Spleen (tissue), 11 donors: Measurements from ENCODE around the gene TNRC6A. TPM values are rescaled to one million over a fixed set of nuclear protein-coding genes. Genes with fewer than 3 reads are reported as not detected.
"Not testable (repeated sequence)": the region's sequence is repeated elsewhere in the genome, so short reads cannot be mapped to it uniquely, and the experiment has no call there.

ENCODE experiments used
- DNase-seq: peaks from one replicate; pipeline ENCODE4 v3.0.0-alpha.2; 2020
- H3K27ac ChIP-seq, 8 donors: fragments of 200-600 bp; sonication (generic) in 7 of 8; 1 replicate in 4 of 8; 2 replicates in 4 of 8; pipeline versions ENCODE4 v1.5.0 to v1.8.0; 2016 to 2021; ENCODE audit warnings: inconsistent platforms in 4 of 8, mild to moderate bottlenecking in 4 of 8, moderate library complexity in 1 of 8
- H3K27me3 ChIP-seq, 7 donors: fragments of 200-600 bp; sonication (generic) in 6 of 7; replicated peaks in 1 of 7; 1 replicate in 4 of 7; 2 replicates in 3 of 7; pipeline versions ENCODE4 v1.5.0 to v1.8.0; 2016 to 2021; ENCODE audit warnings: inconsistent platforms in 3 of 7, mild to moderate bottlenecking in 1 of 7
- H3K36me3 ChIP-seq, 6 donors: fragments of 200-600 bp; sonication (generic) in 5 of 6; 1 replicate in 4 of 6; 2 replicates in 2 of 6; pipeline versions ENCODE4 v1.5.0 to v1.8.0; 2016 to 2021; ENCODE audit warnings: inconsistent platforms in 2 of 6
- H3K4me1 ChIP-seq, 6 donors: fragments of 200-600 bp; sonication (generic) in 5 of 6; 1 replicate in 3 of 6; 2 replicates in 3 of 6; pipeline versions ENCODE4 v1.5.0 to v1.8.0; 2016 to 2021; ENCODE audit warnings: inconsistent platforms in 3 of 6
- H3K4me3 ChIP-seq, 8 donors: fragments of 200-600 bp; sonication (generic) in 7 of 8; 1 replicate in 4 of 8; 2 replicates in 4 of 8; pipeline versions ENCODE4 v1.5.0 to v1.8.0; 2016 to 2021; ENCODE audit warnings: inconsistent platforms in 4 of 8, mild to moderate bottlenecking in 4 of 8, moderate library complexity in 2 of 8
- H3K9me3 ChIP-seq, 8 donors: fragments of 200-600 bp; sonication (generic) in 7 of 8; 1 replicate in 4 of 8; 2 replicates in 4 of 8; pipeline versions ENCODE4 v1.5.0 to v1.8.0; 2016 to 2021; ENCODE audit warnings: inconsistent platforms in 4 of 8
- POLR2A ChIP-seq, 3 donors: fragments of 450-650 bp; IDR thresholded peaks; one replicate each; pipeline ENCODE4 v1.5.1; 2017; ENCODE audit warnings: antibody characterized with exemption in 3 of 3, mild to moderate bottlenecking in 1 of 3
- POLR2AphosphoS5 ChIP-seq, 3 donors: sonication (generic); formaldehyde crosslinking; IDR thresholded peaks; one replicate each; pipeline ENCODE4 v1.5.1; 2017; ENCODE audit warnings: antibody characterized with exemption in 3 of 3
- WGBS, 5 donors: extraction: QIAGEN DNeasy Blood & Tissue Kit in 3 of 5; methylation state at CpG; one replicate each; pipeline versions ENCODE4 v1.1.5 to v1.1.7; 2013 to 2018; 5-methylcytosine and 5-hydroxymethylcytosine counted together
- intact Hi-C: fragments of 100-400 bp; cut with DNase I; formaldehyde crosslinking; loops from one replicate; pipeline ENCODE4 v1.15.0; 2023; ENCODE audit warnings: low total_unique reads
- polyA plus RNA-seq, 3 donors: library from polyadenylated mRNA; stranded (reverse); fragments of 200-250 nt; gene quantifications; one replicate each; pipeline ENCODE4 v1.2.1, GENCODE V29; 2013
- total RNA-seq, 7 donors: library from RNA; depleted of rRNA in 3 of 7; stranded (reverse); fragments of >200 nt in 3 of 7; fragmentation: NEBNext Ultra II Directional in 4 of 7; extraction: Animal tissue kit (Norgen Biotek cat#: 25700) in 4 of 7; gene quantifications; one replicate each; pipeline versions ENCODE4 v1.1.0 to v1.2.1, GENCODE V29; 2016 to 2021
- TF ChIP-seq, protein P1 (sequence below), 11 experiments: fragments of 200-600 bp in 7 of 11; fragments of 450-650 bp in 4 of 11; sonication (generic) in 4 of 11; IDR thresholded peaks in 8 of 11; conservative IDR thresholded peaks in 3 of 11; 1 replicate in 7 of 11; 2 replicates in 4 of 11; pipeline versions ENCODE4 v1.4.0 to v1.8.0; 2016 to 2021; ENCODE audit warnings: antibody characterized with exemption in 11 of 11, inconsistent platforms in 4 of 11, mild to moderate bottlenecking in 1 of 11
- donor health status: healthy with polysubstance abuse.
- donor health status: DM: no; HTN: no; CAD: no; lungs with moderate emphysema.
- donor health status: DM: no; HTN: no; CAD: no.
- donor health status: Bipolar disorder and iron deficiency.
- donor health status: healthy.
- donor health status: DM: no; HTN: no; CAD: no.
- donor health status: DM: yes; HTN: yes; CAD: no.

The TNRC6A gene
- total and polyA plus RNA-seq, 10 donors: 6.5 to 67.8 (median 57.3) TPM

DNA sequence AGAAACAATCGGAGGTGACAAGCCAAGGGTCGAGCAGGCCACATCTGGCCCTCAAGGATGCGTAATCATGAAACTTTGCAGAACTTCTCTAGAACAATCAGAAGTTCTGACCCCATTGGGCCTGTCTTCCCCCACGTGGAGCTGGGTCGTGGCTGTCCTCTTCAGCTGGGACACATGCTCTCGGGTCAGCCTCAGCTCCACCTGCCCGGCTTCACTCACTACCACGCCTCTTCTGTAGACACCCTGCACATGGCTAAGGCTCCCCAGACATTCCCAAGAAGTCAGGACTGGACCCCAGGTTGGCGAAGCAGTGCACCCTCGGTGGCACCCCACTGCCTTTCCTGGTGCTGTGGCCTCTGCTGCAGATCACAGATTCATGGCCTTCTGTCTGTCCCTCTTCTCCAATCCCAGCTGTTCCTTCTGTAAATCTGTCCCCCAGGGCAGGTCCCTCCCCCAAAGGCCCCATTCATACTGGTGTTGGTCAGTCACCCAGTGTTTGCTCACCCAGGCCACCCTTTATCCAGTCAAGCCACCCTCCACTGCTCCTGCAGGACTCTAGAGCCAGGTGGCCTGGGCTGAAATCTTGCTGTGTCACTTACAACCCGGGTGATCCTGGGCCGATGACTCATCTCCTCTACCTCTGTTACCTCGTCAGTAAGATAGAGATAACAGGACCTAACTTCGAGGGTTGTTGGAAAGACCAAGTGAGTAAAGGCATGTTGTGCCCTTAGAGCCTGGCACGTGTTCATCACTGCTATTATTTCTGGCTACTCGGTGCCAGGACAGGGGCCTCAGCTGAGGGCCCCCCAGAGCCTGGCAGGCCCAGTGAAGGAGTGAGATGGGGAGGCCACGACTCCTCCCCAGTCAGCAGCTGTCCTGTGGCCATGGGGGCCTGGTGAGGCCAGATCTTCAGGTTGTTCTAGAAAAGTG, 114.9 kb downstream of the TNRC6A start:
- no peak for DNase-seq
- Histone ChIP-seq H3K4me3 (no peak overlapping the region), H3K36me3 (no peaks in the 10 kb centered on the region), H3K27ac (no peak overlapping the region), H3K27me3 (no peaks in the 10 kb centered on the region), H3K4me1 (no peaks in the 10 kb centered on the region), H3K9me3 (no peaks in the 10 kb centered on the region)
- intact Hi-C loops: no loop called here
- 81 to 87% (median 84%) methylated on average over 17 of the region's 17 CpGs for WGBS, 5 donors
- TF ChIP-seq, protein P1, sequence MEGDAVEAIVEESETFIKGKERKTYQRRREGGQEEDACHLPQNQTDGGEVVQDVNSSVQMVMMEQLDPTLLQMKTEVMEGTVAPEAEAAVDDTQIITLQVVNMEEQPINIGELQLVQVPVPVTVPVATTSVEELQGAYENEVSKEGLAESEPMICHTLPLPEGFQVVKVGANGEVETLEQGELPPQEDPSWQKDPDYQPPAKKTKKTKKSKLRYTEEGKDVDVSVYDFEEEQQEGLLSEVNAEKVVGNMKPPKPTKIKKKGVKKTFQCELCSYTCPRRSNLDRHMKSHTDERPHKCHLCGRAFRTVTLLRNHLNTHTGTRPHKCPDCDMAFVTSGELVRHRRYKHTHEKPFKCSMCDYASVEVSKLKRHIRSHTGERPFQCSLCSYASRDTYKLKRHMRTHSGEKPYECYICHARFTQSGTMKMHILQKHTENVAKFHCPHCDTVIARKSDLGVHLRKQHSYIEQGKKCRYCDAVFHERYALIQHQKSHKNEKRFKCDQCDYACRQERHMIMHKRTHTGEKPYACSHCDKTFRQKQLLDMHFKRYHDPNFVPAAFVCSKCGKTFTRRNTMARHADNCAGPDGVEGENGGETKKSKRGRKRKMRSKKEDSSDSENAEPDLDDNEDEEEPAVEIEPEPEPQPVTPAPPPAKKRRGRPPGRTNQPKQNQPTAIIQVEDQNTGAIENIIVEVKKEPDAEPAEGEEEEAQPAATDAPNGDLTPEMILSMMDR (IDR thresholded peaks at IDR 0.05 in 8 of 11, conservative IDR thresholded peaks at IDR 0.05 in 3 of 11): no peak
- TF ChIP-seq POLR2A (IDR thresholded peaks at IDR 0.05) (no peak), POLR2AphosphoS5 (IDR thresholded peaks at IDR 0.05) (no peak)

DNA sequence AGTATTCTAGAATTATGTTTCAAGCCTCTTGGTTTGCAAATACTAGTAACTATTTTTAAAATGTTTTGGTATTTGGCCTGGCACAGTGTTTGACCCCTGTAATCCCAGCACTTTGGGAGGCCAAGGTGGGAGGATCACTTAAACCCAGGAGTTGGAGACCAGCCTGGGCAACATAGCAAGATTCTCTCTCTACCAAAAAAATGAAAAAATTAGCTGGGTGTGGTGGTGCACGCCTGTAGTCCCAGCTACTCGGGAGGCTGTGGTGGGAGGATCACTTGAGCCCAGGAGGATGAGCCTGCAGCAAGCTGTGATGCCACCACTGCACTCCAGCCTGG, 115.5 kb downstream of the TNRC6A start:
- H3K4me3 ChIP-seq, DNase-seq, H3K27ac ChIP-seq, H3K4me1 ChIP-seq, H3K27me3 ChIP-seq, H3K9me3 ChIP-seq, H3K36me3 ChIP-seq, intact Hi-C loops: not testable (repeated sequence)
- WGBS, 5 donors: 87 to 100% (median 90%) methylated on average over 2 of the region's 2 CpGs

DNA sequence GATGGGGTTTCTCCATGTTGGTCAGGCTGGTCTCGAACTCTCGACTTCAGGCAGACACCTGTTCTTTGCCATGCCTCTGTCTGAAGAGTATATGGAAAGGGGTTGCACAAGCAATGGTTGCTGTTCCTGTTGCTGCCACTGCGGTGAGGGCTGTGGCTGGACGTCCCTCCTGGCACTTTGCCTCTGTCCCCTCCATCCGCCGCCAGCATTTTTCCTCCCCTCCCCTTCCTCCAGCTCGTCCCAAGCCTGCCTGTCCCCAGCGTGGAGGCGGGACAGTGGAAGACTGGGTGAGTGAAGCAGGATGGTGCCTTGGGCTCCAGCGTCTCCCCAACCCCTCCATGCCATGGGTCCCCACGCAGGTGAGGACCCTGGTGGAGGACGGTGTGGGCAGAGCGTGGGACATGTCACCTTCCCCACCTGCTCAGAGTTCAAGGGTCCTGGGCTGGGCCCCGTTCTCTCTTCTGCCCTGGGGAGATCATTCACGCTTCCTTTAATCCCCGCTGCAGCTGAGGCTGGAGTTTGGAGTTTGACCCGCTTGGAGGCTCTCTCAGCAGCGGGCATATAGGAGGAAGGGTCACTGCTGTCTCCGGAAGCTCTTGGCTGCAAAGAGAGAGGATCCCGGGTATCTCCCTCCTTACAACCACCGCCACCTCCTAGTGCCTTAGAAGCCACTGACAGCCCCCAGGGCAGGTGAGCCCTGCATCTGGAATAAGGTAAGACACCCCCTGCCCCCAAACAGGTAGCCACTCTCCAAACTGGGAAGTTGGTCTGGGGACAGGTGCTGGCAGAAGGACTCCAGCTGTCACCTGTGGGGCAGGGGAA, 116.5 kb downstream of the TNRC6A start, which contains the start of gene SLC5A11:
Gene SLC5A11, plus strand, starts transcription at position 238 of the 822 bp plus-strand sequence. CDS start 12,681 bp downstream, outside the sequence.
- no peak for DNase-seq
- H3K9me3 ChIP-seq: no peaks in the 10 kb centered on the region
- no peak within 1 kb of the TSS for H3K4me3 ChIP-seq
- TF ChIP-seq, protein P1 (IDR thresholded peaks at IDR 0.05 in 8 of 11, conservative IDR thresholded peaks at IDR 0.05 in 3 of 11): no peak
- TF ChIP-seq POLR2AphosphoS5 (IDR thresholded peaks at IDR 0.05) (no peak), POLR2A (IDR thresholded peaks at IDR 0.05) (no peak)
- H3K27ac ChIP-seq: no peak within 1 kb of the TSS
- no peaks in the 10 kb centered on the region for H3K27me3 ChIP-seq
- intact Hi-C loops: no loop called here
- no peaks in the 10 kb centered on the region for H3K4me1 ChIP-seq
- H3K36me3 ChIP-seq: no peaks in the 10 kb centered on the region
- 76 to 85% (median 81%) methylated on average over 19 to 21 of the region's 21 CpGs for WGBS, 5 donors

DNA sequence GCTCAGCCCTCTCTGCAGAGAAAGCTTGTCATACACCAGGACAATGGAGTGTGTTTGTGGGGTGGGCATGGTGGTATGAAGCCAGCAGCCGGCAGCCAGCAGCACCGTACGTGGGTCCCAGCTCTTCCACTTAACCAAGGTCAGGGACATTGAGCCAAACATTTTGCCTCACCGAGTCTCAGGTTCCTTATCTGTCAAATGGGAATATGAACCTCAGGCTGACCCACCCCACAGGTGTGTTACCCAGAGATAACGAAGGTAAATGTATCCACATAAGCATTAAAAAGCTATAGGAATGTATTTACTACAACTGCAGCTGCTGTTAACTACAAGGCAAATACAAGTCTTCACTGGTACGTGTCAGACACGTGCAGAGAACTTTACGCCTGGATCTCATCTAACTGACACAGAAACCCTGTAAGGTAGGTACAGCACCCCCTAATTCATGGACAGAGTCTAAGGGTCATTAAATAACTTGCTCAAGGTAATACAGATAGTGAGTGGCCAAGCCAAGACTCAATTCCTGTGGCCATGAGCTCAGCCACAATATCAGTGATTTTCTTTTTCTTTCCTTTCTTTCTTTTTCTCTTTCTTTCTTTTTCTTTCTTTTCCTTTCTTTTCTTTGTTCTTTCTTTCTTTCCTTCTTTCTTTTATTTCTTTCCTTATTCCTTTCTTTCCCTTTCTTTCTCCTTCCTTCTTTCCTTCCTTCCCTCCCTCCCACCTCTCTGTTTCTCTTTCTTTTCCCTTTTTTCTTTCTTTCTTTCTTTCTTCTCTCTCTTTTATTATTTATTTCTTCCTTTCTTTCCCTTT, 117.3 kb downstream of the TNRC6A start:
- TF ChIP-seq POLR2A (IDR thresholded peaks at IDR 0.05): no peak
- TF ChIP-seq, protein P1 (IDR thresholded peaks at IDR 0.05 in 8 of 11, conservative IDR thresholded peaks at IDR 0.05 in 3 of 11): no peak
- TF ChIP-seq POLR2AphosphoS5 (IDR thresholded peaks at IDR 0.05): no peak
- H3K36me3 ChIP-seq: no peaks in the 10 kb centered on the region
- H3K9me3 ChIP-seq: no peaks in the 10 kb centered on the region
- no peak for DNase-seq
- H3K4me3 ChIP-seq: no peak overlapping the region
- 77 to 84% (median 81%) methylated on average over 8 of the region's 8 CpGs for WGBS, 5 donors
- no peak overlapping the region for H3K27ac ChIP-seq
- intact Hi-C loops: no loop called here
- H3K4me1 ChIP-seq: no peaks in the 10 kb centered on the region
- H3K27me3 ChIP-seq: no peaks in the 10 kb centered on the region
